Hepatic stellate cell (primary cell): ENCODE results near the gene MYBPHL.
A peak's percentile ranks its signal among the peaks of the same experiment; 100 is the strongest.

Source experiments
- DNase-seq: peaks from one replicate; pipeline ENCODE4 v3.0.0; 2011; ENCODE audit warnings: low spot score

Gene MYBPHL

GRCh38 chr1:109251277-109252166, 55.3 kb downstream of the MYBPHL start:
- no peak for DNase-seq

- DNase-seq = no peak
Observed at GRCh38 chr1:109250454-109251276, 56.1 kb downstream of the MYBPHL start.

GRCh38 chr1:109249654-109250401, 57.0 kb downstream of the MYBPHL start:
- peak; percentile 59 for DNase-seq

GRCh38 chr1:109248797-109249629, 57.8 kb downstream of the MYBPHL start, which contains the start of gene CELSR2:
Gene CELSR2 (plus strand): TSS chr1:109249539. CDS start chr1:109250080, 541 bp downstream.
- peak; percentile 84 for DNase-seq

- DNase-seq = no peak
Observed at GRCh38 chr1:109248444-109248796, 58.4 kb downstream of the MYBPHL start.

GRCh38 chr1:109247401-109248365, 59.1 kb downstream of the MYBPHL start:
- DNase-seq = no peak

- DNase-seq = no peak
Observed at GRCh38 chr1:109246141-109246551, 60.7 kb downstream of the MYBPHL start.

- no peak for DNase-seq
Observed at GRCh38 chr1:109243860-109244552, 62.8 kb downstream of the MYBPHL start.

GRCh38 chr1:109243221-109243620, 63.6 kb downstream of the MYBPHL start:
- DNase-seq = no peak

- DNase-seq = no peak
Observed at GRCh38 chr1:109242387-109242786, 64.4 kb downstream of the MYBPHL start.
